Measurements from ENCODE around the gene KATNIP. TPM values are rescaled to one million over a fixed set of nuclear protein-coding genes. Genes with fewer than 3 reads are reported as not detected.
A peak's percentile ranks its signal among the peaks of the same experiment; 100 is the strongest.

Gene KATNIP
- polyA plus RNA-seq, 1 of the 3 experiments (the other 2 are of a cell fraction), result 25.5 TPM

DNA sequence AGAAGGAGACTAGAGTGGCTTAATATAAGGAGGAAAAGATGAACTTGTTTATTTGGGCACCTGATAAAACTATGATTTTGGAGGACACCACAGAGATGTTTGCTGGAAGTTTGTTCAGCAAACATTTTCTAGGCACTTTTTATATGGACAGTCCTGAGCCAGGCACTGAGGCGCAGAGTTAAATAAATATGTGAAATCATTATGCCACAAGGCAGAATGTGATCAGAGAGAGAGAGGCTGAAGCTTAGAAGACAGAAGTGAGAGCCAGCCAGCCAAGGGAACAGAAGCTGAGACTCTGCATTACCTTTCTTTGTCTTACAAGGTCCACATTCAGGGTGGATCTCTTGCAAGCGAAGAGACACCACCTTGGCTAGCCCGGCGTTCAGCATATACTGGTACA is 21.6 kb upstream of the KATNIP start (continued):
- TF ChIP-seq JUND (IDR thresholded peaks at IDR 0.05) (no peak), ELF1 (IDR thresholded peaks at IDR 0.05) (no peak), NFIC (IDR thresholded peaks at IDR 0.05; ENCODE audit: borderline replicate concordance) (no peak), FOXM1 (IDR thresholded peaks at IDR 0.05; ENCODE audit: low read depth) (no peak)
- TF ChIP-seq, protein P1, sequence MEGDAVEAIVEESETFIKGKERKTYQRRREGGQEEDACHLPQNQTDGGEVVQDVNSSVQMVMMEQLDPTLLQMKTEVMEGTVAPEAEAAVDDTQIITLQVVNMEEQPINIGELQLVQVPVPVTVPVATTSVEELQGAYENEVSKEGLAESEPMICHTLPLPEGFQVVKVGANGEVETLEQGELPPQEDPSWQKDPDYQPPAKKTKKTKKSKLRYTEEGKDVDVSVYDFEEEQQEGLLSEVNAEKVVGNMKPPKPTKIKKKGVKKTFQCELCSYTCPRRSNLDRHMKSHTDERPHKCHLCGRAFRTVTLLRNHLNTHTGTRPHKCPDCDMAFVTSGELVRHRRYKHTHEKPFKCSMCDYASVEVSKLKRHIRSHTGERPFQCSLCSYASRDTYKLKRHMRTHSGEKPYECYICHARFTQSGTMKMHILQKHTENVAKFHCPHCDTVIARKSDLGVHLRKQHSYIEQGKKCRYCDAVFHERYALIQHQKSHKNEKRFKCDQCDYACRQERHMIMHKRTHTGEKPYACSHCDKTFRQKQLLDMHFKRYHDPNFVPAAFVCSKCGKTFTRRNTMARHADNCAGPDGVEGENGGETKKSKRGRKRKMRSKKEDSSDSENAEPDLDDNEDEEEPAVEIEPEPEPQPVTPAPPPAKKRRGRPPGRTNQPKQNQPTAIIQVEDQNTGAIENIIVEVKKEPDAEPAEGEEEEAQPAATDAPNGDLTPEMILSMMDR (IDR thresholded peaks at IDR 0.05), result no peak

- Histone ChIP-seq H3K4me2 (0 out of 2 replicates have a peak overlapping the region, but pooled peaks have one; percentile 16), H3K4me1 (ENCODE audit: control insufficient read depth in 1 of 2, insufficient read depth in 2 of 2, low read depth in 1 of 2, low read length in 1 of 2) (no peaks in the 10 kb centered on the region), H3K9me2 (no peaks in the 10 kb centered on the region), H3K79me2 (ENCODE audit: insufficient read depth) (no peaks in the 10 kb centered on the region), H3K27ac (ENCODE audit: low read depth in 2 of 2, low read length in 1 of 2) (peak overlapping the region in 1 of 2 experiments; percentile 19; a peak in 2 of 4 replicates), H3K27me3 (ENCODE audit: insufficient read depth) (no peaks in the 10 kb centered on the region), H3K4me3 (ENCODE audit: low read depth in 2 of 2, low read length in 1 of 2) (no peak overlapping the region), H3K9ac (no peak overlapping the region), H3K36me3 (replicated peaks in 1 of 2; ENCODE audit: control insufficient read depth in 1 of 2, insufficient read depth in 2 of 2, low read length in 1 of 2) (peaks cover 52 to 75% of the 10 kb centered on the region in 2 experiments), H2AFZ (ENCODE audit: low read depth) (no peak overlapping the region), H4K20me1 (ENCODE audit: insufficient read depth) (0 out of 2 replicates have a peak, but pooled peaks cover 4% of the 10 kb centered on the region), H3F3A (replicated peaks; ENCODE audit: insufficient read depth) (peaks cover 4% of the 10 kb centered on the region), H3K9me3 (no peaks in the 10 kb centered on the region)
- ChIA-PET POLR2A (no interaction called here), CTCF (interaction anchor here (1.5 kb wide), 1 partner anchor 13 kb away, joined by 3 read pairs; no protein-coding TSS in a partner anchor)
- TF ChIP-seq FOSL2 (IDR thresholded peaks at IDR 0.05; ENCODE audit: borderline replicate concordance, low read depth), result no peak; the same call in 1 of the 2 replicates
- TF ChIP-seq, protein P2, sequence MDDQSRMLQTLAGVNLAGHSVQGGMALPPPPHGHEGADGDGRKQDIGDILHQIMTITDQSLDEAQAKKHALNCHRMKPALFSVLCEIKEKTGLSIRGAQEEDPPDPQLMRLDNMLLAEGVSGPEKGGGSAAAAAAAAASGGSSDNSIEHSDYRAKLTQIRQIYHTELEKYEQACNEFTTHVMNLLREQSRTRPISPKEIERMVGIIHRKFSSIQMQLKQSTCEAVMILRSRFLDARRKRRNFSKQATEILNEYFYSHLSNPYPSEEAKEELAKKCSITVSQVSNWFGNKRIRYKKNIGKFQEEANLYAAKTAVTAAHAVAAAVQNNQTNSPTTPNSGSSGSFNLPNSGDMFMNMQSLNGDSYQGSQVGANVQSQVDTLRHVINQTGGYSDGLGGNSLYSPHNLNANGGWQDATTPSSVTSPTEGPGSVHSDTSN (IDR thresholded peaks at IDR 0.05), result 0 out of 2 replicates have a peak, but pooled peaks have one; percentile 2
- TF ChIP-seq TCF12 (IDR thresholded peaks at IDR 0.05), result peak; percentile 28
- WGBS (ENCODE audit: low lambda C conversion rate), result 71% methylated on average over 6 of the region's 6 CpGs
- no peak for DNase-seq
Observed at GRCh38 chr16:27529962-27530361, 20.0 kb upstream of the KATNIP start.

GRCh38 chr16:27531186-27531585 is 18.8 kb upstream of the KATNIP start:
- H3K9me2 ChIP-seq, result no peaks in the 10 kb centered on the region
- no peaks in the 10 kb centered on the region for H3K27me3 ChIP-seq (ENCODE audit: insufficient read depth)
- no peaks in the 10 kb centered on the region for H3K9me3 ChIP-seq
- peaks cover 55 to 66% of the 10 kb centered on the region in 2 experiments for H3K36me3 ChIP-seq (replicated peaks in 1 of 2; ENCODE audit: control insufficient read depth in 1 of 2, insufficient read depth in 2 of 2, low read length in 1 of 2)
- DNase-seq, result no peak
- ChIA-PET POLR2A (interaction anchor here (0.8 to 0.9 kb wide), 2 partner anchors 12 to 349 kb away, joined by 3 read pairs; no protein-coding TSS in a partner anchor), CTCF (interaction anchor here (1.5 kb wide), 1 partner anchor 14 kb away, joined by 3 read pairs; no protein-coding TSS in a partner anchor)
- H4K20me1 ChIP-seq (ENCODE audit: insufficient read depth), result 0 out of 2 replicates have a peak, but pooled peaks cover 4% of the 10 kb centered on the region
- H3K79me2 ChIP-seq (ENCODE audit: insufficient read depth), result no peaks in the 10 kb centered on the region
- H3K4me1 ChIP-seq (ENCODE audit: control insufficient read depth in 1 of 2, insufficient read depth in 2 of 2, low read depth in 1 of 2, low read length in 1 of 2), result no peaks in the 10 kb centered on the region
- WGBS (ENCODE audit: low lambda C conversion rate), result 95% methylated on average over 2 of the region's 2 CpGs
- H2AFZ ChIP-seq (ENCODE audit: low read depth), result no peak overlapping the region
- no peak overlapping the region for H3K9ac ChIP-seq
- no peak overlapping the region for H3K4me2 ChIP-seq
- H3K4me3 ChIP-seq (ENCODE audit: low read depth in 2 of 2, low read length in 1 of 2), result no peak overlapping the region
- no peak overlapping the region for H3K27ac ChIP-seq (ENCODE audit: low read depth in 2 of 2, low read length in 1 of 2)
- H3F3A ChIP-seq (replicated peaks; ENCODE audit: insufficient read depth), result peaks cover 4% of the 10 kb centered on the region
- TF ChIP-seq, protein P1 (IDR thresholded peaks at IDR 0.05), result no peak
- TF ChIP-seq USF1 (IDR thresholded peaks at IDR 0.05; ENCODE audit: borderline replicate concordance, low read depth) (no peak), MEF2A (IDR thresholded peaks at IDR 0.05; ENCODE audit: borderline replicate concordance, low read depth) (no peak), TAF1 (IDR thresholded peaks at IDR 0.05; ENCODE audit: borderline replicate concordance, low read depth, low read length) (no peak), REST (IDR thresholded peaks at IDR 0.05; ENCODE audit: low read depth, low read length) (no peak), FOXJ3 (CRISPR knock-in tag; IDR thresholded peaks at IDR 0.05) (no peak), RCOR1 (IDR thresholded peaks at IDR 0.05; ENCODE audit: low read length) (no peak)
- TF ChIP-seq, protein P2 (IDR thresholded peaks at IDR 0.05), result no peak

Data from SK-N-SH (cell line).